Measurements from ENCODE around the gene EXOC2.

DNA sequence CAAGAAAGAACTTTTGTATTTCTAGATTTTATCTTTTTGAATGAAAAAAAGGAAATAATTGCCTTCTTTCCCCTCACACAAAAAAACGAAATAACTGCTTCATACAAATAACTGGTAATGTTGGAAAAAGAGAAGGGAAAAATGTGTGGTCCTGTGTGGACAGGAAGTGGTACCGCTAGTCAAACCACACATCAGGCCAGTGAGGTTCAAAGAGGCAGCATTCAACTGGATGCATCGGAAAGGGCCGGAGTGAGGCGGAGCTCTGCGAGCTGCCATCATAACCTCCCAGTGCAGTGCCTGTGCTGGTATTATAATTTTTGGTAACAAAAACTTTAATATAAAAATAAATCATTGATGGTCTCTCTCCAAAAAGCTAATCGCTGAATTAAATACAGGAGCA lies 190.2 kb downstream of the EXOC2 start:
- TF ChIP-seq, protein P1, sequence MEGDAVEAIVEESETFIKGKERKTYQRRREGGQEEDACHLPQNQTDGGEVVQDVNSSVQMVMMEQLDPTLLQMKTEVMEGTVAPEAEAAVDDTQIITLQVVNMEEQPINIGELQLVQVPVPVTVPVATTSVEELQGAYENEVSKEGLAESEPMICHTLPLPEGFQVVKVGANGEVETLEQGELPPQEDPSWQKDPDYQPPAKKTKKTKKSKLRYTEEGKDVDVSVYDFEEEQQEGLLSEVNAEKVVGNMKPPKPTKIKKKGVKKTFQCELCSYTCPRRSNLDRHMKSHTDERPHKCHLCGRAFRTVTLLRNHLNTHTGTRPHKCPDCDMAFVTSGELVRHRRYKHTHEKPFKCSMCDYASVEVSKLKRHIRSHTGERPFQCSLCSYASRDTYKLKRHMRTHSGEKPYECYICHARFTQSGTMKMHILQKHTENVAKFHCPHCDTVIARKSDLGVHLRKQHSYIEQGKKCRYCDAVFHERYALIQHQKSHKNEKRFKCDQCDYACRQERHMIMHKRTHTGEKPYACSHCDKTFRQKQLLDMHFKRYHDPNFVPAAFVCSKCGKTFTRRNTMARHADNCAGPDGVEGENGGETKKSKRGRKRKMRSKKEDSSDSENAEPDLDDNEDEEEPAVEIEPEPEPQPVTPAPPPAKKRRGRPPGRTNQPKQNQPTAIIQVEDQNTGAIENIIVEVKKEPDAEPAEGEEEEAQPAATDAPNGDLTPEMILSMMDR (IDR thresholded peaks at IDR 0.05; ENCODE audit: low read depth, low read length), result no peak
- no peak for TF ChIP-seq POLR2A (IDR thresholded peaks at IDR 0.05; ENCODE audit: extremely low read depth, insufficient read length)
- TF ChIP-seq, protein P2, sequence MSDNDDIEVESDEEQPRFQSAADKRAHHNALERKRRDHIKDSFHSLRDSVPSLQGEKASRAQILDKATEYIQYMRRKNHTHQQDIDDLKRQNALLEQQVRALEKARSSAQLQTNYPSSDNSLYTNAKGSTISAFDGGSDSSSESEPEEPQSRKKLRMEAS (IDR thresholded peaks at IDR 0.05; ENCODE audit: low read depth, low read length), result no peak
